Stimulated activated naive CD4-positive, alpha-beta T cell treated with Interleukin-2 at 50 U/mL for 16 hours (primary cell): Measurements from ENCODE around the gene ARID5B.

Experiments used
- DNase-seq: peaks from one replicate; lab custom pipeline; 2025; lab: John Stamatoyannopoulos, UW

Gene ARID5B

GRCh38 chr10:62033125-62033524 is 131.6 kb downstream of the ARID5B start:
- DNase-seq: no peak

- no peak for DNase-seq
These were observed 132.7 kb downstream of the ARID5B start for GRCh38 chr10:62034096-62034640.

DNA sequence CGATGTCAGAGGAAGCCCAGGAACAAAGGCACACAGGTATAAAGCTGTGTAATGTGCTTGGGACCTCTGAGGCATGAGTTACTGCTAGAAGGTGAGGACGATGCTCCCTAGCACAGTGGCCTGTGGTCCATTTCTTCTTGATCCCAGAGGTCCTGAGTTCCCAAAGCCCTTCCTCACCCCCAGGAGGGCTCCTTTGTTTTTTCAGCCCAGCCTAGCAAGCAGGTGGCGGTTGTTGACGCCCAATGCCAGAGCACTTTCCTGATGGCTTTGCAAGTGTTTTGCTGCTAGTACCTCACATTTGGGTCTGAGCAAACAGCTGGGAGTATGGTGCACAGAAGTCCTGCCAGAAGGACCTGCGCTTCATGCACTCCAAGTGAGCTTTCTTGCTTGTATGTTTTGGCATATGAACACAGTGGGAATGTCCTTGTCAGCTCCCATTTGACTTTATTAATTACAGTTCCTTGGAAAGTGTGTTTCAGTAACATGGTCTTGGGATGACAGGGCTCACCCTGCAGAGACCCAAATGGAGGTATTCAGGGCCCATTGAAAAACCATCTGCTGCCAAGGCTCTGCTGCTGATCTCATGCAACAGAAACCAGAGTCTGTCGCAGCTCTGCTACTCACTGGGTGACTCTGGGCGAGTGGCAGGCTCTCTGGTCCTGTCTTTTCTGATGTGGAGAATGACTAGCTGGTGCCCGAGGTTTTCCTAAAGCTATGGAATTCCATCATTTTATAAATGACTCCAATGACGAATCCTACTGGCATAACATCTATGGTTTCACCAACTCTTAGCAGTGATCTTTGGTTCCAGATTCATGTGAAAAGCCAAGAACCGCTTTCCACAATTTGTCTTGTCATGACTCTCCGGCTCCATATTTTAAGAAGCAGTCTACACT is 134.9 kb downstream of the ARID5B start:
- DNase-seq: no peak

- no peak for DNase-seq
These were observed 135.8 kb downstream of the ARID5B start for GRCh38 chr10:62037166-62037831.

DNA sequence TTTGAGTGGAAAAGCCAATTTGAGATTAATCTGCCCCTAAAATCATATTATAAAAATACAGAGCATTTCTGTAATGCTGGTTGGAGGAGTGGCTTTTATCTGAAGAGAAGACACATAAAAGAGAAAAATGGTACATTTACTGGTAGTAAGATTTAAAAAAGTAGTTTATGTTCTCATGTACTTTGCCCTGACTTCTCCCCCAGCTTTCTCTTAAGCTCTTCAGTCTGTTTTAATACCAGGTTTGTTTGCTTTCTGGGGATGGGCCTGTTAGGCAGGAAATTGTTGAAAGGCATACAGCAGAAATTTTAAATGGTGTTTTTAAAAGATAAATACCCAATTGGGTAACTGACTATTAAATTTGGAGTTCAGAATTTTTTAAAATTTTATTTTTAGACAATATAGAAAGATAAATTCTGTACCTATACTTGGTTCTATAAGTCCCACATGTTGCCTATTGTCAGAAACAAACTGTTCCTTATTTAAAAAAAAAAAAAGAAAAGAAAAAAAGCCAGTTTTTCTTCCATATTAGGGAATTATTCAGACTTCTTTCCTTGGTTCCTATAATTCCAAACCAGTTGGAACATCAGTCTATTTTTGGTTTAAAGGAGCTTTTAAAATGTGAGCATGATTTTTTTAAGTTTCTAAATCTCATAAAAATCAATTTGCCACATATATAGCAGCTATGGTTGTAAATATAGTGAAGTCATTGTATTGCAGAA is 136.6 kb downstream of the ARID5B start:
- no peak for DNase-seq

DNA sequence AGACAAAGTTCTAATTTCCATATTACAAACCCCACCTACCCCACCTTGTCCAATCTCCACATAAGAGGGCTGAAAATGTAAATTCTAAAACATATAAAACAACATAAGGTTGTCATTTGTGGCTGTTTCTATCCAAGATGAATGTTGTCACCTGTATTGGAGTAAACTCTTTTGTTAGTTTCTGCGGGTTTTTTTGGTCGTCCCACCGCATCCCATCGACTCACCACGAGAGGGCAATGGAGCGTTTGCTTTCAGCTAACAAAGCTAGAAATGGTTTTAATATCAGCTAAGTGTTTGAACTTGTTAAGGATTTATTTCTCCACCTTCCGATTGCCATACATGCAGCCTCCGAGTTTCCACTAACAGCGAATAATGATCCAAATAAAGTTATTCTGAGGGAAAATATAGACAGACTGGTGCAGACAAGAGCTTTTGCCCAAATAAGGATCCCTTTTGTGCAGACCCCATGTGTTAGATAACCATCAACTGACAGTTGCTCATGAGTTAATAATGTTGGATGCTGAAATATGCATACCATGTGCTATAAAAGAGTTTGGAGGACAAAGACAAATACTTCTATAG is 137.2 kb downstream of the ARID5B start:
- peak; percentile 67 for DNase-seq

DNA sequence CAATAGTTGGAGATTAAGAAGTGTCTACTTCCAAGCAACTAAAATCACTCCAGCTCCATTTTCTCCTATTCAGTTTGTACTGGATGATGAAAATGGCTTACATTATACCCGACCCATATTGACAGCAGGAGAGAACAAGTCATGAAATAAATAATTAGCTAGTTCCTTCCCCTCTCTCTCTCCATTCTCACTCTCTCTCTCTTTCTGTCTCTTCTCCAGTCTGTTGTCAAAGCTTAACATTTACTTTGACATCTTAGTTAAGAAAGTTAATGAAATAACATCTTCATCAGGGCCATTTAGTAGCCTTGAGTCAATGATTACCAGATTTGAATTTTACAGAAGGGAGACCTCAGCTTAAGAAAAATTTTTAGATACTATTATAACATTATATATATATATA is 138.5 kb downstream of the ARID5B start:
- DNase-seq: no peak

DNA sequence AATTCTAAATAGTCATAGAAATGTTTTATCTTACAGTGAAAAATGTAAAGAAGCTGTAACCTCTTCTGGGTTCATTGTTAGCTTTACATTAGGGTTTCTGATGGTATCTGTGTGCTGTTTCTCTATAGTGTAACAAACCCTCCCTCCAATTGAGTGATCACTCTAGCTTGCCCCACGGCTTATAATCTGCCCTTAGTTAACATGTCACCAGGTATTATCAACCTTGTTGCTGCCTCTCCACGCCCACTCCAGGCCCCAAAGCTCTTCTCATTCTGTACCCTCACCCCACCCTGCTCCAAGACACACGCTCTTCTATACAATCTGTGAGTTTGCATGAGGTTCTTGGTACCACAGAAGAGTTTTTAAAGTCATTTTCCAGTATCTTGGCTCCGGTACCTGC is 139.4 kb downstream of the ARID5B start:
- no peak for DNase-seq

GRCh38 chr10:62043421-62044021 is 142.0 kb downstream of the ARID5B start:
- DNase-seq: no peak

DNA sequence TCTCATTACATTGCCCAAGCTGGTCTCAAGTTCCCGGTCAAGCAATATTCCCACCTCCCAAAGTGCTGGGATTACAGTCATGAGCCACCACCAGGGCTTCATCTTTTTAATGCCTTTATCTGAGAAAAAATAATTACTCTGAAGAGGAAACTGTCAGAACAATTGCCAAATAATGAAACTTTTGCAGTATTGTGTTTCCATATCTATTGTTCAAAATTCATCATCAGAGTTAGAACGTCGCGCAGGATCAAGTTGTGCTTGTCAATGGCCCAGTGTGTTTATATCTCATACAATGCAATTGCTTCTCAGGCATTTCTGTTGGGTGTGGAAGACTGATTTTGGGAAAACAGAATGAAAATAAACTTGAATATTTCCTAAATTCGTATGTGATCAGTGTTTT is 143.1 kb downstream of the ARID5B start:
- DNase-seq: no peak

- no peak for DNase-seq
These were observed 144.4 kb downstream of the ARID5B start for GRCh38 chr10:62045765-62046521.

GRCh38 chr10:62046522-62047227 is 145.2 kb downstream of the ARID5B start:
- DNase-seq: no peak

DNA sequence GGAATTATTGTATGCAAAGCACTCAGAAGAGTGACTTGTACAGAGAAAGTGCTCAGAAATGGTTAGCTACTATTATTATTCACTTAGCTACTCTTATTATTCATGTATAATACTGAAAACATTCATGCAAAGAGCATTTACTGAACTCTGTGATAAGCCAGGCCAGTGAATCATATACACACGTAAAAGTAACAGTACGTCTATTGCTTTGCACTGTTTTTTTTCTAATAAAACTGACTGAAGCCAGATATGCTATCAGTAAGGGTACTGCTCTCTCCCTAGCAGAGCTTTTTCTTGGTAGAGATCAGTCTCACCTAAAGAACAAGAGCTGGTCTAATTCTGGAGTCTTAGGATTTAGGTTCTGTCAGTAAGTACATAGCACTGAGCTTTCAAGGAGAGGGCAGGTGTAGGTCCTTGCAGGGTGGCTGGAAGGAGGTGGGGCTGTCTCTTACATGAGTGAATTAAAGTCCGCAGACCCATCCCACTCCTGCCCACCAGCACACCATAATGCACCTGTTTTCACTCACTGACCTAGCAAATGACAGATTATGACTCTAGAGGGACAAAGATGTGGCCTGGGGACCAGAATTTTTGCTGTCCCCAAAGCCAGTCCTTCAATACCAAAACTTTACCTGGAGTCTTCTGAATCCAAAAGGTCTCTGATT is 145.9 kb downstream of the ARID5B start:
- DNase-seq: no peak

DNA sequence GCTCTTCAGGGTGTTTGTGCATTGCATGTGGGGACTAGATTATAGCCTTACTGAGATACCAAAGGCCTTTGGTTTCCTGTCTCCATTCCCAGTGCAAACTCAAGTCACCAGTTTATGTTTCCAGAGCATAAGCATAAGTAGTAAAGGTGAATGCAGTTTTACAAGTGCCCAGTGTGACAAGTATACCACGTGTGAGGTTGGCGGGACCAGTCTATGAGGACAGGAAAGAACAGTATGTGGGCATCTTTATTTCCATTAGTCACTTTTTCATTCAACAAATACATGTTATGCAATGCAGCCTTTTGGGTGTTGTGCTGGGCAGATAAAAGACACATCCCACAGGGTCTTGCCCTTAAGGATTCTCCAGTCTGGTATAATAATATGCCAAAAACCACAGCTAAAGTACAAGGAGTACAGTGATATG is 146.5 kb downstream of the ARID5B start:
- peak; percentile 63 for DNase-seq

DNA sequence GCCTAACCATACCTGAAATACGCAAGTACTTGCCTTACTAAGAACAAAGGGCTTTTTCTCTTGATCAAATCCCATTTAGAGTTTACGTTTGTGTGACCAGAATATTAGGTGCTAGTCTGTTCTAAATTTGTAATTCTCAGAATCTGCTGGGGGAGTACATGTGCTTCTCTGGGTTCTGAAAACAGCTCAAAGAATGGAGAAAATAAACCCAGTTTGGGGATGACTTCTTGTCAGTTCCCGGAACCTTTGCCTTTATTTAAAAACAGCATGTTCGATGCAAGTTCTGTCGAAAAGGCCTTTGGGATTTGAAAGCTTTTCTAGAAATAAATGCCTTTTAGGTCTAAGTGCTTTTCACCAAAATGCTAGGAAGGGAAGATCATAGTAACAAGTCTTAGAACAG is 147.0 kb downstream of the ARID5B start:
- no peak for DNase-seq

- DNase-seq: peak; percentile 88
These were observed 147.6 kb downstream of the ARID5B start for GRCh38 chr10:62048919-62049623.

DNA sequence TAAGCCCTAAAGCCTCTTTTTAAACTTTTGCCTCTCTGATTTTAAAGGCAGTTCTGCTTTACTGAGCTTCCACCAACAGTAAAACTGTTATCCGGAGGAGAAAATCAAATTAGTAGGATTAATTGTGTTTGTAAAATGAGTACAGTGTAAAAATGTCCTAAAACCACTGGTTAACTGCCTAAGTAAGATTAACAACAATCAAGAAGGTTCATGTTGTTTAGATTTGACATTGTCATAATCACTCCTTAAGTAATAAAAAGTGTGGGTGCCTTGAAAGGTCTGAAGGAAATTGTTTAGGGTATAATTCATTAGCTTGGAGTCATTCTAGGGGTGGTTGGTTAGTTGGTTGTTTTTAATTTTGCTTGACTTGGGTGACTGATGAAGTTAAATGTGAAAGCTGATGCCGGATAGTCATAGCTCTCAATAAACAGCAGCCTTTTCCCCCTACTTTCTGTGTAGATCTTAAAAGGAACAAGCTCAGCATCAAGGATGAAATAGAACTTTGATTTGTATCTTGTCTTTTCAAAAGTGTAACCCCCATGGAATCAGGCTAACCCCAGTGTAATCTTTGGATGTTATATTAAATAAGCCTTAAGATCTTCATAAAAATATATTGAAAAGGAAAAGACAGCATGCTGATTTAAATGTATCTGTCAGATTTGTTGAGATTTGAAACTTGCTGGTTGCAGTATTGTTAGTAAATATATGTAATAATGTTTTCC is 148.3 kb downstream of the ARID5B start:
- DNase-seq: no peak

GRCh38 chr10:62050346-62050892 is 148.9 kb downstream of the ARID5B start:
- DNase-seq: no peak
